GM12875 (cell line): ENCODE measurements around the gene PDGFRB.

ENCODE experiments used
- H3K4me3 ChIP-seq: one replicate; pipeline ENCODE4 v1.5.1; 2011; ENCODE audit warnings: low read depth, low read length, control low read depth
- CTCF ChIP-seq: IDR thresholded peaks from 2 replicates; pipeline ENCODE4 v1.5.1; 2011; ENCODE audit warnings: low read depth, mild to moderate bottlenecking, control low read depth, inconsistent platforms, low read length, moderate library complexity, borderline replicate concordance; ENCODE audit not compliant: insufficient read depth

PDGFRB gene

GRCh38 chr5:150182774-150183173 lies 27.1 kb upstream of the PDGFRB start:
- TF ChIP-seq CTCF = no peak
- H3K4me3 ChIP-seq = no peak overlapping the region

GRCh38 chr5:150181766-150182545 lies 26.3 kb upstream of the PDGFRB start:
- TF ChIP-seq CTCF = no peak
- no peak overlapping the region for H3K4me3 ChIP-seq

DNA sequence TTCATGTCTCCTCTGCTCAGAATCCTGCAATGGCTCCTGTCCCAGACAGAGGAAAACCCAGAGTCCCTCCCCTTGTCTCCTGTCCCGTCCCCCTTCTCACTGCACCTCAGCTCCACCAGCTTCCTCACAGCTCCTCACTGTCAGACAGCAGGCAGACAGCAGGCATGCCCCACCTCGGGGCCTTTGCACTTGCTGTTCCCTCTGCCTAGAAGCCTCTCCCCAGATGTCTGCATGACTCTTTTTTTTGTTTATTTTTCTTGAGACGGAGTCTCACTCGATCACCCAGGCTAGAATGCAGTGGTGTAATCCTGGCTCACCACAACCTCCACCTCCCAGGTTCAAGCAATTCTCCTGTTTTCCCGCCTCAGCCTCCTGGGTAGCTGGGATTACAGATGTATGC lies 25.4 kb upstream of the PDGFRB start:
- no peak overlapping the region for H3K4me3 ChIP-seq
- TF ChIP-seq CTCF = no peak

- no peak overlapping the region for H3K4me3 ChIP-seq
- TF ChIP-seq CTCF = no peak
Measured at GRCh38 chr5:150180241-150181026, 24.8 kb upstream of the PDGFRB start.

GRCh38 chr5:150179019-150179620 lies 23.5 kb upstream of the PDGFRB start:
- TF ChIP-seq CTCF = no peak

GRCh38 chr5:150178262-150178661 lies 22.6 kb upstream of the PDGFRB start:
- H3K4me3 ChIP-seq = no peak overlapping the region
- TF ChIP-seq CTCF = no peak

More at GRCh38 chr5:150179019-150179620, 23.5 kb upstream of the PDGFRB start:
- no peak overlapping the region for H3K4me3 ChIP-seq

DNA sequence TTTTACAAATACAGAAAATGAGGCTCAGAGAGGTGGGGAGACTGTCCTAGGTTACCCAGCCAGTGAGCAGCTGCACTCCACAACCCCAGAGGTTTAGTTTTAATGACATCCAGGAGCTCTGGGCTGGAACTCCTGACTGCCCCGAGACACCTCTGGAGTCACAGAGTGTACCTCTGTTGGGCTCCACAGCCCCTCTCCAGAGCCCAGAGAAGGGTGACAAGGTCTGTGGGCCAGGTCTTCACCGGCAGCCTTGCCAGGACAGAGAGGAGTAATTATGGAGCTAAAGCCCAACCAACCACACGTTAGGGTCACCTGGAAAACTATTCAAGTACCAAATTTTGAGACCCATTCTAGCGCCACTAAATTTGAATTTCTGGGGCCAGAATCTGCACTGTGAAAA lies 22.1 kb upstream of the PDGFRB start:
- TF ChIP-seq CTCF = no peak
- H3K4me3 ChIP-seq = no peak overlapping the region
